ENCODE data around the gene HTR1B. TPM values are rescaled to one million over a fixed set of nuclear protein-coding genes. Genes with fewer than 3 reads are reported as not detected.

Gene HTR1B
- total RNA-seq, 4 donors from 2014 or later, result 0.13 TPM; not detected in 3

DNA sequence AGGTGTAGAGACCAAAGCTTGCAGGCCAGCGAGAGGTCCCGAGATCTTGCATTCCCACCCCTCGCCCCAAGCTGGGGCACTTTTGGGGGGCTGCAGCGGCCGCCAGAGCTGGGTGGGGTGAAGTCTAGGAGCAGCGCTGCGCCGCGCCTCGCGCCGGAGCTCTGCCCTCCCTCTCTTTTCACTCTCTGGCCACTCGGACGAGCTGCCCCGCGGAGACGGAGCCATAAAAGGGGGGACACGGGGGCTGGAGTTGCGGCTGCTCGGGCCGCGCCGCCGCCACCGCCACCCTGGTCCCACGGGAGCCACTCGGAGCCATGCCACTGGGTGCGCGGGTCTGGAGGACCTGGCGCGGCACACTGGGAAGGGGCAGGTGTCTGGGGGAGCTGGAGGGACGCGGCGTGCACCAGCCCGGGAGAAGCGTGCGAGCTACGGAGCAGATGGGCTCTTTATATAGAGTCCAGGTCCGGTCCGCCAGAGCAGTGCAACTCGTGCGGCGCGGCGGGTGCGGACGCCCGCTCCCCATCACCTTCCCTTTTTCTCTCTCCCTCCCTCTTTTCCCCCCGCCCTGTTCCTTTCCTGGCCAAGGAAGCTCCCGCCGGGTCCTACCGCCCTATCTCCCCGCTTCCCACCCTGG, 687 bp upstream of the HTR1B start:
- H3K27me3 ChIP-seq, result peaks cover 0 to 84% (median 10%) of the 10 kb centered on the region in 4 donors
- H3K36me3 ChIP-seq, result no peaks in the 10 kb centered on the region
- TF ChIP-seq, protein P1, sequence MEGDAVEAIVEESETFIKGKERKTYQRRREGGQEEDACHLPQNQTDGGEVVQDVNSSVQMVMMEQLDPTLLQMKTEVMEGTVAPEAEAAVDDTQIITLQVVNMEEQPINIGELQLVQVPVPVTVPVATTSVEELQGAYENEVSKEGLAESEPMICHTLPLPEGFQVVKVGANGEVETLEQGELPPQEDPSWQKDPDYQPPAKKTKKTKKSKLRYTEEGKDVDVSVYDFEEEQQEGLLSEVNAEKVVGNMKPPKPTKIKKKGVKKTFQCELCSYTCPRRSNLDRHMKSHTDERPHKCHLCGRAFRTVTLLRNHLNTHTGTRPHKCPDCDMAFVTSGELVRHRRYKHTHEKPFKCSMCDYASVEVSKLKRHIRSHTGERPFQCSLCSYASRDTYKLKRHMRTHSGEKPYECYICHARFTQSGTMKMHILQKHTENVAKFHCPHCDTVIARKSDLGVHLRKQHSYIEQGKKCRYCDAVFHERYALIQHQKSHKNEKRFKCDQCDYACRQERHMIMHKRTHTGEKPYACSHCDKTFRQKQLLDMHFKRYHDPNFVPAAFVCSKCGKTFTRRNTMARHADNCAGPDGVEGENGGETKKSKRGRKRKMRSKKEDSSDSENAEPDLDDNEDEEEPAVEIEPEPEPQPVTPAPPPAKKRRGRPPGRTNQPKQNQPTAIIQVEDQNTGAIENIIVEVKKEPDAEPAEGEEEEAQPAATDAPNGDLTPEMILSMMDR (IDR thresholded peaks at IDR 0.05), result no peak
- DNase-seq, result no peak
- whole genome bisulfite sequencing, 2 donors, result 7 to 12% methylated on average over 13 to 19 of the region's 53 CpGs
- H3K27ac ChIP-seq, result peak overlapping the region in 2 of 4 donors; percentile 6 to 14
- H3K9me3 ChIP-seq, result no peaks in the 10 kb centered on the region
- H3K4me1 ChIP-seq, result peaks cover 3 to 41% (median 9%) of the 10 kb centered on the region in 3 donors
- intact Hi-C loops (cut with DNase I), result no loop called here
- peak overlapping the region in 3 of 4 donors; percentile 30 to 55 (median 42) for H3K4me3 ChIP-seq

DNA sequence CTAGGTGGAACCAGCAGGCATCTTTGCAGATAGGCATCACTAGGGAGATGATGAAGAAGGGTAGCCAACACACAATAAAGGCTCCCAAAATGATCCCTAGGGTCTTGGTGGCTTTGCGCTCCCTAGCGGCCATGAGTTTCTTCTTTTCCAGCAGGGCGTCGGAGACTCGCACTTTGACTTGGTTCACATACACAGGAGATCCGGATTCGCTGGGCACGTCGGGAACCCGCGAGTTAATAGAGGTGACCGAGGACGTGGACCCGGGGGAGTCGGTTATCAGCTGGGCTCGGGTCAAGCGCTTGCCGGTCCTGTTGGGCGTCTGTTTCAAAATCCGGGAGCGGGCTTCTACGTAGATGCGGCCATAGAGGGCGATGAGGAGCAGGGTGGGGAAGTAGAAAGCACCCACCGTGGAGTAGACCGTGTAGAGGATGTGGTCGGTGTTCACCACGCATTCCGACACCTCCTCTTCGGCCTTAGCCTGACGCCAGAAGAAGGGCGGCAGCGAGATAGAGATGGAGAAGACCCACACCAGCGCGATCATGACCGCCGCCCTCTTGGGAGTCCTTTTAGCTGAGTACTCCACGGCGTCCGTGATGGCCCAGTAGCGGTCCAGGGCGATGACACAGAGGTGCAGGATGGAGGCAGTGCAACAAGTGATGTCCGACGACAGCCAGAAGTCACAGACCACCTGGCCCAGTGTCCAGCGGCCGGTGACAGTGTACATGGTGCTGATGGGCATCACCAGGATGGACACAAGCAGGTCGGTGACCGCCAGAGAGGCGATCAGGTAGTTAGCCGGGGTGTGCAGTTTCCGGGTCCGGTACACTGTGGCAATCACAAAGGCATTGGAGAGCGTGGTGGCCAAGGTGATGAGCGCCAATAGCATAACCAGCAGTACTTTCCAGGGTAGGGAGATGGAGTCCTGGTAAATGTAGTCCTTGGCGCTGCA, 658 bp downstream of the HTR1B start:
- H3K27ac ChIP-seq, result peak overlapping the region in 1 of 4 donors; percentile 2
- no peaks in the 10 kb centered on the region for H3K36me3 ChIP-seq
- intact Hi-C loops (cut with DNase I), result no loop called here
- no peak for TF ChIP-seq POLR2A (IDR thresholded peaks at IDR 0.05)
- TF ChIP-seq, protein P1 (IDR thresholded peaks at IDR 0.05), result no peak
- peaks cover 3 to 41% (median 9%) of the 10 kb centered on the region in 3 donors for H3K4me1 ChIP-seq
- DNase-seq, result no peak
- H3K9me3 ChIP-seq, result no peaks in the 10 kb centered on the region
- peaks cover 0 to 89% (median 10%) of the 10 kb centered on the region in 4 donors for H3K27me3 ChIP-seq
- peak overlapping the region in 3 of 4 donors; percentile 30 to 55 (median 42) for H3K4me3 ChIP-seq
- 6 to 18% methylated on average over 20 to 37 of the region's 55 CpGs for WGBS, 2 donors

DNA sequence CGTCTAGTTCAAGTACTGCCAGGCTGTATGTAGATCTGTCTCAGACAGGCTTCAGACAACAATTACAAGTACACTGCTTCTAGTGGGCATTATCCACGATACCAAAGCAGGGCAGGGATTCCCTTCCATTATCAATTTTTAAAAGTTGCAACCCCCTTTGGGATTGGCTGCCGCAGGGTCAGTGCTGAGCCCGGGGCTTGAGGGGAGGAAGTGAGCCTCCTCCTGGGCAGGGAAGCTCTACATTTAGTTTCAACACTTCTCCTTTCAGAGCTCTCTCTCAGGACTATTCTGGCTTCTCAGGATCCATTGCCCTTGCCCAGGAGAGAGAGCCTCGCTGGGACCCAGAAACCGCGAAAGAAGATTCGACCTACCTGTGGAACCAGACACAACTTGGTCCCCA, 1.5 kb downstream of the HTR1B start:
- Histone ChIP-seq H3K27me3 (peaks cover 0 to 81% (median 10%) of the 10 kb centered on the region in 4 donors), H3K4me3 (no peak overlapping the region)

DNA sequence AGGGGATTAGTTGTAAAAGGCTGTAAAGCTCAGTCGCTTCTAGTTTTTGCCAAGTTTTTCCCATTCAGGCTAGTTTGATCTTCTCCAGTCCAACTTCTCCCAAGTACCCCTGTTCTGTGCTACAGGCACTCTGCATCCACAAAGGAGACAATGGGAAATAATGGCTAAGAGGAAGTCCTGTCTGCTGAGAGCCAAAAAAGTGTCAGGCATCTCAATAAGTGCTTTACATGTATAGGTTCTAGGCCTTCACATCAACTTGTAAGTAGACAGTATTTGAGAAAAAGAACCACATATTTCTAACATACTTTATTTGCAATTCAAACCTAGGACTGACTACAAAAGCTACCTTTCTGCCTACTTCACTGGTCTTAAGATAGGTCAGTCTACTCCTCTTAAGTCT, 4.9 kb downstream of the HTR1B start:
- Histone ChIP-seq H3K4me3 (no peak overlapping the region), H3K9me3 (no peaks in the 10 kb centered on the region), H3K4me1 (peaks cover 0 to 13% (median under 1%) of the 10 kb centered on the region in 3 donors), H3K27ac (no peak overlapping the region), H3K27me3 (peaks cover 0 to 47% (median 1%) of the 10 kb centered on the region in 4 donors), H3K36me3 (no peaks in the 10 kb centered on the region)
- intact Hi-C loops (cut with DNase I), result no loop called here
- 48 to 61% methylated on average over 1 of the region's 1 CpG for WGBS, 2 donors
- TF ChIP-seq, protein P1 (IDR thresholded peaks at IDR 0.05), result no peak
- no peak for TF ChIP-seq POLR2A (IDR thresholded peaks at IDR 0.05)
- no peak for DNase-seq

More for the DNA sequence above, 1.5 kb downstream of the HTR1B start:
- intact Hi-C loops (cut with DNase I), result no loop called here
- no peak overlapping the region for H3K27ac ChIP-seq
- TF ChIP-seq POLR2A (IDR thresholded peaks at IDR 0.05), result no peak
- TF ChIP-seq, protein P1 (IDR thresholded peaks at IDR 0.05), result no peak
- H3K4me1 ChIP-seq, result peaks cover 3 to 38% (median 9%) of the 10 kb centered on the region in 3 donors
- DNase-seq, result no peak
- WGBS, 2 donors, result 64 to 71% methylated on average over 6 to 8 of the region's 8 CpGs
- no peaks in the 10 kb centered on the region for H3K36me3 ChIP-seq
- no peaks in the 10 kb centered on the region for H3K9me3 ChIP-seq
